GM12892 (cell line): ENCODE data around the gene TIMM9.

Source experiments
- POLR2A ChIP-seq: IDR thresholded peaks from 2 replicates; pipeline ENCODE4 v1.6.1; 2011; ENCODE audit warnings: low read depth, low read length, control low read depth
- TAF1 ChIP-seq: IDR thresholded peaks from 2 replicates; pipeline ENCODE4 v1.6.1; 2011; ENCODE audit warnings: low read depth, mild to moderate bottlenecking, control low read depth, low read length, borderline replicate concordance

- TF ChIP-seq POLR2A: no peak
- TF ChIP-seq TAF1: no peak
Measured at GRCh38 chr14:58430156-58430555, 2.8 kb upstream of the TIMM9 start.
